Forelimb muscle (tissue), 1 donor: ENCODE results near the gene UROS. TPM values are rescaled to one million over a fixed set of nuclear protein-coding genes. Genes with fewer than 3 reads are reported as not detected.

Experiments
- DNase-seq: peaks from one replicate; pipeline ENCODE4 v3.0.0-alpha.2; 2013; ENCODE audit warnings: low read depth
- polyA plus RNA-seq: library from polyadenylated mRNA; unstranded; fragments of 120-200 nt; gene quantifications from one replicate; pipeline ENCODE4 v1.2.1, GENCODE V29; 2013; ENCODE audit not compliant: insufficient read length

The UROS gene
- polyA plus RNA-seq, 1 donor, result 60.3 TPM

GRCh38 chr10:125836746-125837145 is 13.7 kb upstream of the UROS start:
- DNase-seq, result no peak

DNA sequence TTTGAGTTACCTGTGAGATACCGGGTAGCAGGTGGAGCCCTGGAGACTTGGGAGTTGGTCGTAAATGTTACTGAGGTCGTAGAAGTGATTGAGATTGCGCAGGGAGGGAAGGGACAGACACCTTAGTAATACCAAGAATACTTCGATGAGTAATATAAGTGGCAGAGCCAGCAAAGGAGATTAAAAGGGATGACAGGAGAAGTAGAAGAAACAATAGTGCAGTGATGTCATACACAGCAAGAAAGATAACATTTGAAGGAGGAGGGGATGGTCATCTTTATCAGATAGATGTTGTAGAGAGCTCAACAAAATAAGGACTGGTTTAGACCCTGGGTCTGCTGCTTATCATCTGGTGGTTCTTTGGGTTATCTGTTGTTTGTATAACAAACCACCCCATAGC is 5.3 kb upstream of the UROS start:
- no peak for DNase-seq

- no peak for DNase-seq
Measured at GRCh38 chr10:125827133-125827532, 4.1 kb upstream of the UROS start.

GRCh38 chr10:125824736-125825135 is 1.7 kb upstream of the UROS start:
- DNase-seq, result no peak

- no peak for DNase-seq
Measured at GRCh38 chr10:125823663-125824251, 699 bp upstream of the UROS start.

DNA sequence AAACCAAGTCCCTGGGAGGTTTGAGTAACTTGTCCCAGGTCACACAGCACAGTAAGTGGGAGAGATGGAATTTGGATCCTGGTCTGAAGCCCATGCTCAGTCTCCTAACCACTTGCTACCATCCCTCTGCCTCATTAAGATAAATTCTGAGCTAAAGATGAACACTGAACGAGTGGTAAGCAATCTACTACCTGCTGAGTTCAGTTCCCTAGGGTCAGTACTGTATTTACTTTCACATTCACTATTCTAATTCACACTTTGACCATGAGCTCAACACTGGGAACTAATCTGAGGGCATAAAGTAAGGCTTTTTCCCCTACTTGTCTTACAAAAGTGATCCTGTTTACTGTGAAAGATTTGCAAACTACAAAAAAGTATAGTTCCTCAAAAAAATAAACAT is 2.4 kb downstream of the UROS start:
- DNase-seq, result no peak

DNA sequence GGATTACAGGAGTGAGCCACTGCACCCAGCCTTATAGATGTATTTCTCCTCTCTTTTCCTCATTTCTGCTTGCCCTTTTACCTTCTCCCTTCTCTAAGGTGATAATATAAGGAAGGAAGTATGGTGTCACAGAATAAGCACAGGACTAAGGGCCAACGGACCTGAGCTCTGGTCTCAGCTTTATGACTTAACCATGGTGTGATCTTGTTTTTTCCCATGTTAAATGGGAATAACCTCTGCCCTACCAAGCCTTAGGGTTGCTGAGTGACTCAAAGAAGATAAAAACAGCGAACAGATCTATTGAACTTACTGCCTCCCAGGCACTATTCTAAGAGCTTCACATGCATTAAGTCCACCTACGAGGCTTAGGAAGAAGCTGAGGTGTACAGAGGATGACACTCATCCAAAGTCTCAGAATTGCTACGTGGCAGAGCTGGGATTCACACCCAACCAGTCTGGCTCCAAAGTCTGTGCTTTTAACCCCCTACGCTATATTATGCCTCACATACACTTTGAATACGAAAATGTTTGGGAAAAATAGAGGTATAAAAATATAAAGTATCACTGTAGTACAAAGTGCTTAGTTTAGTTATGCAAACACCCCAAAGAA is 5.6 kb downstream of the UROS start:
- no peak for DNase-seq

DNA sequence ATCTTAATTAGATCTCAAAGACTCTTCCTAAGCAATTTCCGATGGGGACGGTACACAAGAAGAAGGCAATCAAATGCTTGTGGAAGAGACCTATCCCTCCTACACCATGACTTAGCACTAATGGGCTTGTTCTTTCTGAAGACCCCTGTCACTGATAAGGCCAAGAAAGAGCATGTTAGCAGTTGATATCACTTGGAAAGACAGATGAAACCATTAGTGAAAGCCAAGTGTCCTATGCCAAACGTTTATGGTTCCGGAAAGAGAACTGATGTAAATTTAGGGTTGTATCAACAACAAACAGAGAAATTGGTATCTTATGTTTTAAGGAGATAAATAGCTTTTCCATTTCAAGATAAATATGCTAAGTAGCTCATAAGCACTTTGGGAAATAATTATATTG is 6.5 kb downstream of the UROS start:
- no peak for DNase-seq

- DNase-seq, result no peak
Measured at GRCh38 chr10:125815764-125816163, 7.3 kb downstream of the UROS start.

DNA sequence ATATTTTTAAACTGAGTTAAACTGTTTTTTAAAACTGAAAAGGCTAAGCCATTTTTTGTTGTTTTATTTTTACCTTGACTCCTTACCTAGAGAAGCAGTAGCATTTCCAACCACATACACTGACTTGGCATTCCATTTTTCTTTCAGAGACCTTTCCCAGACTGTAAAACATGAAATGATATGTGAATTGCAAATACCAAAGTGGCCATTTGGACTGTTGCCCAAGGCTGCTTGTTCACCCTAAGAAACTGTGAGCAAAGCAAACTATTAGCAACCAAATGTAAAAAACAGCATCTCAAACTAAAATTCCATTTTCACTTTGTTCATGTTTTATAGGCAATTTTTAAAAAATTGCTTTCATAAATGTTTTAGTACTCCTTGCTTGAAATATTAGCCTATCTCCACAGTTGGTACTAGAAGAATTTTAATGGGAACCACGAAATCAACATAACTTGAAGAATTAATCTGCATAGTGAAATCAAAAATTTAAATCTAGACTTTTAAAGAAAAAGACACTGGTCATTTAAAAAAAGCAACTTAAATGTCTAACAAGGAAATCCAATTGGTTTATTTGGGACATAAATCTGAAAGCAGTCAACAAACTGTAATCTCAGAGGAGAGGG is 10.8 kb downstream of the UROS start:
- DNase-seq, result no peak

DNA sequence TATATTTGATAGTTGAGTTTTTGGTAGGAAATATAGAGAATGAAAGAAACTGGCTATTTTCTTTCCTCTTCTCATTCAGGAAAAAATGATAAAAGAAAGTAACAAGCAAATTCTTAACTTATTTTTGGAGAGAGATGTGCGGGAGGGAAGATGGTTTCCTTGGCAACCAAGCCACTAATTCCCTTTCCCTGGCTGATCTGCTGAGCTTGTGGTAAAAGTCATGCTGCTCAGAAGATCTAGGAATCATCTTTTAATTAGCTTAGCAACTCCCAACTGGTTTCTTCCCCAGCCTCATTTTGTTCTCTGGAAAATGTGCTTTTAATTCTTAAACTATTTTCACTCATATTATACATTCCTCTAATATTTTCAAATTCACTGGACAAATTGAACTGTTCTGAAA is 11.8 kb downstream of the UROS start:
- no peak for DNase-seq

GRCh38 chr10:125808047-125808446 is 15.0 kb downstream of the UROS start:
- no peak for DNase-seq

GRCh38 chr10:125802739-125803138 is 20.3 kb downstream of the UROS start:
- no peak for DNase-seq

DNA sequence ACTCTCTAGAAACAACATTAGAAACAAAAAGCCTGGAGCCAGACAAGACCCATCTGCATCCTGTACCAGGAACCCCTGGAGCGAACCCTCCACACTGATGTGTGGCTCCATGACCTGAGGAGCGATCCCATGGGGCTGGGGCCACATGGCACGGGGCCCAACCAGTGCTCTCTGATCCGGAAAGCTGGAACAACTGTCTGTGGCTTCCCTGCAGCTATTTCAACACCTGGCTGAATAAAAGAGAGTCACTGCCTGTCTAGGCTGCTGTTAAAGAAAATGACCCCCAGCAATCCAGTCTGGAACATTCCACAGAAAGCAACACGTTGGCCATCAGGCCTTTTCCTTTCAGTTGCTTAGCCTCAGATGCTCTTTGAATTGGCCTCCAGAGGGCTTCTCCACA is 20.9 kb downstream of the UROS start:
- DNase-seq, result no peak

DNA sequence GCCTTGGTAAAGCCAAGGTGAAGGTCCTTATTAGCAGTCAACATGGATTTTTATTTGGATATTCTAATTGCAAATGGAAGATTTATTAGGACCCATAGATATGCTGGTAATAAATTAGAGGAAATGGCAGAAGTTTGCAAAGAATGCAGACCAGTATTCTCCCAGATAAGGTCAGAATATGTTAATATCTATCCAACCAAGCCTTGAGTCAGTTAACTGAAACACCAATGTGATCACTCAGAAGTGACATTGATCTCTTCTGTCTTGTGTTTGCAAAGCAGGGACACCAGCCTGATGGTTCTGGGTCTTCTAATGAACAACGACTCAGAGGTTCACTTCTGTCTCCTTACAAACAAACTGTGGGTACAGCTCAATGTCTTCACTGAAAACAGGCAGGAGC is 21.5 kb downstream of the UROS start:
- no peak for DNase-seq

DNA sequence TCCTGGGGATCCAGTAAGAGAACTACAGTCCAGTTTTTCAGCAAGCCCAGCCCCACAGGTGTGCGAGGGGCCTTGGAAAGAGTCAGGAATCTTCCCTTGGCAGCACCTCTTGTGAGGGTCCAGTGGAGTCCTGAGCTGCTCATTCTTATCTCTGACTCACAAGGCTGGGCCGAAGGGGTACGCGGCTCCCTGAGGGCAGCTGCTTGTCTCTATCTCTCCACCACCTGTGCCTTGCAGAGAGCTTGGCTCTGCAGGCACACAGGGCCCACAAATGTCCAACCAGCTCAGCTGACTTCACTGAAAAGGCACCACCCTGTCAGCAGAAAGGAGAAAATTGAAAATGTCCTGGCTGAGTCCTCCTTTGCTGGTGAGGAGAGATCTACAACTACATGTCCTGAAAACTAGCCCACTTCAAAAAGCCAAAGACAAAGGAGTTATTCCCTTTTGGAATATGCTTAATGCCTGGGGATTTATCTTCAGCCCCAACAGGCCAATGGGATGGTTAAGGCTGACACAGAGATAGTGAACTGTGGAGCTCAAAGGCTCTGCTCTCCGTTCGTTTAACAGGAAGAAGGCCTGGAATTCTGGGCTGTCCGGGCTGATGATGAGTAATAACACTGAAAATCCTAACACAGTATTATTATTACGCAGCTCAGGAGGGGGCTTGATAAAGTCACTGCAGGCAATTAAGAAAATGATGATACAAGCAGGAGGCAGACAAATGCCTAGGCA is 23.4 kb downstream of the UROS start:
- no peak for DNase-seq

GRCh38 chr10:125797994-125798662 is 24.9 kb downstream of the UROS start:
- no peak for DNase-seq

- no peak for DNase-seq
Measured at GRCh38 chr10:125797424-125797823, 25.6 kb downstream of the UROS start.

DNA sequence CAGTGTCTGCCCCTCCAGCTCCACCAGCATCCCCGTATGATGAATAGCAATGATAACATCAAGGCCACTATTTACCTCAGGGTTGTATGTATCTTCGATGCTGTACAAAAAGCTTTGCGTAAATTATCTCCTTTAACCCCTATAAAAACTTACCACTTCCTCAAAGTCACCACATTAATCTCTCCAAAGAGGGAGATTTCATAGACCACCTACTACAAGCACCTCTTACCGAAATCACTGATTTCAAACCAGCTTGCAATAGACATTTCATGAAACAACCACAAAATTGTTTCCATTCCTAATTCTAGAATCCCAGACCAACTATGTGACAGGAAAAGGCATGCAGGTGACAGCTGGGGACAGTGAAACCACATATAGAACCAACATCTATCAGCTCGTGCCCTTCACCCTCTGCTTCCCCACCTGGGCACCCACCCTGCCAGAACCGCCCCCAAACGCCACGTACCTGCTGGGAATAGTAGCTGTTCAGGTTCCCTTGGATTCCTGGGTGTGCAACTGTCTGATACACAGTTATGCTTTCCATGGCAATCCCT is 27.3 kb downstream of the UROS start:
- no peak for DNase-seq

GRCh38 chr10:125795128-125795527 is 27.9 kb downstream of the UROS start:
- no peak for DNase-seq

DNA sequence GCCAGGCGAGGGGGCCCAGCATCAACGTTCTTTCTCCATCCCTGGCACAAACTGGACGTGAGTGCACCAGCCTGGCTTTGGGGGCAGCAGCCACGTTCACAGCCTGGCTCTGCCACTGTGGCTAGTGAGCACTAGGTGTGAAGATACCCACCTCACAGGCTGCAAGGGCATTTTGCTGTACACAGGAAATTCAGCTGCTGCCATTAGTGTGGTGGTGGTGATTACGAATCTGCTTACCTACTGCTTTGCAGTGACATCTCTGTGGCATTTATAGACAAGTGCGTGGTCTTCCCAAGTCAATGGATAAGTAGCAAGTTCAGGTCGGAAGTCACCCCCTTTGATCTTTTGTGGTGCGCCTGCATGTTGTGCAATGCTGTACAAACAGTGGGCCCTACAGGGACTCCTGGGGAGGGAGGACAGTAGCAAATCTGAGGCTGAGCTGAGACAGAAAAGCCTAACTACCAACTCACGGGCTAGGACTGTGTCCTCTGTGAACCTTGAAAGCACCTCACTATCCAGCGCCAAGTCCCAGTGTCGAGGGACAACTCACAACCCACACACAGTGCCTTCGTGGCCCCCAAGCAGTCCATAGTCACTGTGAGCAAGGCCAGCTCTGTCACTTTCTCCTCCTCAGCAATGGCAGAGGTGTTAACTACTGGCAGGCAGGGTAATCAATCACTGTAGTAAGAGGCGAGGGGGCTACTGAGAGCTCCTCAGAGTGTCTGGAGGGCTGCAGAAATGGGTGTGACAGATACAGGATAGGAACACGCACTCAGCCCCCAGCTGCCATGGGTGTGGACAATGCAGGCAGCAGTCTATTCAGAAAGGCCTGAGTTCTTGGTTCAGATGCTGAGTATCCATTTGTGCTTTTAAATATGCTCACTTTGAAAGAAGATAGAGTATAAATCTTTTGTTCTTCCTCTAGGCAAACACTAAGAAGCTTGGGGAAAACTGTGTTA is 30.4 kb downstream of the UROS start:
- DNase-seq, result no peak
